GM18868 (cell line): ENCODE data around the gene AP4B1.
"Not testable (repeated sequence)": the region's sequence is repeated elsewhere in the genome, so short reads cannot be mapped to it uniquely, and the experiment has no call there.

Source experiments
- ATAC-seq: cut with Tn5 transposase; IDR thresholded peaks from one replicate; pipeline ENCODE4 v1.9.1; 2021; ENCODE audit warnings: mild to moderate bottlenecking, moderate library complexity; ENCODE audit not compliant: unreplicated experiment

Gene AP4B1

DNA sequence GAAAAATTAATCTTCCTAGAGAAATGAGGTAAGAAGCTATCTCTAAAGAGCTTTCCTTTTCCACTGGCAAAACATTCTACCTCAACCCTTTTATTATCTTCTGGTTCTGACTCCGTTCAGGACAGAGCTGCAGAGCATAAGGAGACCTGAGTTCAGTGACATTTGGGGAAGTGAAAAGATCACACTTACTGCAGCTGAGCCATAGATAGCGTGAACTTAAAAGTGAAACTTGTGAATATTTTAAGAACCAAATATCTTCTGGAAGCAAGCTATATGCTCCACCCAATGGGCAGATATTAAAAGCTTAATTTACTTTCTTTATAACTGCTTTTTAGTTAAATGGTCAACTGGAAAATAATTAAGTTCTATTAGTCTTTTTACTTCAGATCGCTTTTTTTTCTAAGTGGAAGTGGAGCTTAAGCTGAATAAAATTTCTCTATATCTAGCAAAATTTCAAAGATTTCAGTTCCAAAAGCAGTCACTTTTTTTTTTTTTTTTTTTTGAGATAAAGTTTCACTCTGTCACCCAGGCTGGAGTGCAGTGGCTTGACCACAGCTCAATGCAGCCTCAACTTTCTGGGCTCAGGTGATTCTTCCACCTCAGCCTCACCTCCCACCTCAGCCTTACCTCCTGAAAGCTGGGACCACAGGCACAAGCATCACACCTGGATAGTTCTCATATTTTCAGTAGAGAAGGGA is 45.0 kb downstream of the AP4B1 start:
- ATAC-seq = peak; percentile 87

DNA sequence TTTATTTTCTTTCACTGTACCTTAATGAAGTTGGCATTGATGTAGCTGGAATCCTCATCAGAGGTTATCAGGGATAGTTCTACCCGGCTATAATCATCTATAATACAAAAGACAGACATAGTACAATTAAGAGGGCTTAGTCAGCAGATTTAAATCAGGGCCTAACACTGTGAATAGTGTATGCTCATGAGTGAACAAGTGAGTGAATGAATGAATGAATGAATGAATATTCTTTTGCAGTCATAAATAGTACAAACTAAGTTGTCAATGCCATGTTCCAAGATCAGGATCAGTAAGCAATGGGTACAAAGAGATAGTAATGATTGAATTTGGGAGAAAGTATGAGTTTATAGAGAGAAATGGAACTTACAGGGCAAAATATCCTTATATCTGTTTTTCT is 45.6 kb downstream of the AP4B1 start:
- no peak for ATAC-seq

DNA sequence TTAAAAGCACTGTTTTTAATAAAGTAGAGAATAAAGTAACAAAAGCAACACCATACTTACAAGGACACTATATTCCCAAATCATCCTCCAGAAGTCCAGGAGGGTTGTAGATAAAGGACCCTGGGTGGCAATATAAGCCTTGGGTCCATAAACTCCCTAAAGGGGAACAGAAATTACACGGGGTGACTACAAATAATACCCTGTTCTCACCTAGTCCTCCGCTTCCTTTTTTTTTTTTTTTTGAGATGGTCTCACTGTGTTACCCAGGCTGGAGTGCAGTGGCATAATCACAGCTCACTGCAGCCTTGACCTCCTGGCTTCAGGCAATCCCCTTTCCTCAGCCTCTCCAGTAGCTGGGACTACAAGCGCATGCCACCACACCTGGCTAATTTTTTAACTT is 46.2 kb downstream of the AP4B1 start:
- peak; percentile 42 for ATAC-seq

DNA sequence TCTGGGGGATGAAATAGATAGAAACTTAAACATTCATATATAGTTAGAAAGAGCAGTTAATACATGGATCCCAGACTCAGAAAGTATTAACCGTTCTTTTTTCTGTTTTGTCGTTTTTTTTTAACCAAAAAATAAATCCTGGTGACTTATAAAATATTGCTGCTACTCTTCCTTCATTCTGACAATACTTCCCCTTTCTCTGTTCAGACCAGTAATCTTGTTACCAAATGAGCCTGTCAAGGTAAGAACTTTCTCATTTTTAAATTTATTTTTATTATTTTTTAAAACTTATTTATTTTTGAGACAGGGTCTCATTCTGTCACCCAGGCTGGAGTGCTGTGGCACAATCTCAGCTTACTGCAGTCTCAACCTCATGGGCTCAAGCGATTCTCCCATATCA is 46.8 kb downstream of the AP4B1 start:
- no peak for ATAC-seq

DNA sequence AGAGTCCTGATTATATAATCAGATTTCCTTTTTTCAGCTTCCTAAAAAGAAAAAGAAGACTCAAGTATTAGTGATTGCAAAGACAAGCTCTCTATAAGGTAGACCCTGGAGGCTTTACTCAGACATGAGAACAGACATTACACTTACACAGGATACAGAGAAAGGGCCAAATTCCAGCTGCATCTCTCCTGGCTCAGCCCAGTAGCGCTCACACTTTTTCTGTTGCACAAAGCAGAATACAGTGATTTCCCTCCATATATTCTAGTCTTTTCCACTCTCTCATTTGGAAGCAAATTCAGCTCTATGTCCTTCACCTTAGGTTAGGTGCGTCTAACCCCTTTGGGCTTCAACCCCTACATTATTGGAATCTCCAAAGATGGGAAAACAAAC is 48.2 kb downstream of the AP4B1 start:
- no peak for ATAC-seq

DNA sequence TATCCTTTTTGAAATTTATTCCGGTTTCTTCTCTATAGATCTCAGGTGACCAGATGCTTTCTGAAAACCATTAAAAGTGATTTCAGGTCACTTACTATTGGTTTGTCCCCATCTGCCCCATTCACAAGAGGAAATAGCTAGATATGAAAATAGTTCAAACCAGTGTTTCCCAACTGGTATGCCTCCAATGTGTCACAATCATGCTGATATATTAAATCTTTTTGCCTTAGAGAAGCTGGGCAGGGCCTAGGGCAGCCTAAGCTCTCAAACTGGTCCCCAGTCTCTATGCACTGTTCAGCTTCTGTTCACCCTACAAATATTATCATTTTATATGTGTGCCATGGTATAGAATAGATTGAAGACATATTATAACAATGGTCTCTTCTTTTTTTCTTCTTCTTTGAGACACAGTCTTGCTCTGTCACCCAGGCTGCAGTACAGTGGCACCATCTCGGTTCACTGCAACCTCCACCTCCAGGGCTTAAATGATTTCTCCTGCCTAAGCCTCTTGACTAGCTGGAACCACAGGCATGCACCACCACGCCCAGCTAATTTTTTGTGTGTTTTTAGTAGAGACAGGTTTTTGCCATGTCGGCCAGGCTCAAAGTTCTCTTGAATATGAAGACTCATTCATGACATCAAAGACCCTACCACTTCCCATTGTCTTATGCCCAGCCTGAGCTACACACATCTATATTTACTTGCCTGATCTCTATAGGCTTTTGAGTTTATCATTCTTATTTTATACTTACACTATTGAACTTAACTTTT is 48.8 kb downstream of the AP4B1 start:
- ATAC-seq = no peak

DNA sequence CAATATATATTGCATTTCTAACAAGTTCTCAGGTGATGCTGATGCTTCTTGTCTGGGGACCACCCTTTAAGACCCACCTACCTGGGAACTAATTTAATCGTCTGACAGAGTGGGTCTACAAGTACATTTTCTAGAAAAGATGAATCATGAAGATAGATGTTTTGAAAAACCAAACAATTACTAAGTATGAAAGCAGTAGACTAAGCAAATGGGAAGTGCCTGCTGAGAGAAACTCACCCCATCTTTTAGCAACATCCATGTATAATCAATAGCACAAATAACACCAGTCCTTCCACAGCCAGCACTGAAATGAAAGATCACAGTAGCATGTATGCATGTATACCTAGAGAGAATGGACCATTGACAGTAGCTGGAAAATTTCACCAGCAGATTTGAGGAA is 50.4 kb downstream of the AP4B1 start:
- ATAC-seq = no peak

DNA sequence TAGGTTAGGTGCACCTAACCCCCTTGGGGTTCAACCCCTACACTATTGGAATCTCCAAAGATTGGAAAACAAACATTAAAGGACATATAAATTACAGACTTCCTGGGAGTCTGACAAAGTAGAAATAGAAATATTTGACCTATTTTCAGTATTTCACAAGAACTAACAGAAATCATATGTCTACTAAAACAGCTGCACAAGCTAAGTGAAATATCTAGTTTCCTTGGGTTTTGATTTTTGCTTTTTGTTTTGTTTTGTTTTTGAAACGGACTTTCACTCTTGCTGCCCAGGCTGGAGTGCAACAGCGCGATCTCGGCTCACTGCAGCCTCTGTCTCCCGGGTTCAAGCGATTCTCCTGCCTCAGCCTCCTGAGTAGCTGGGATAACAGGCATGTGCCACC is 51.9 kb downstream of the AP4B1 start:
- ATAC-seq = not testable (repeated sequence)

DNA sequence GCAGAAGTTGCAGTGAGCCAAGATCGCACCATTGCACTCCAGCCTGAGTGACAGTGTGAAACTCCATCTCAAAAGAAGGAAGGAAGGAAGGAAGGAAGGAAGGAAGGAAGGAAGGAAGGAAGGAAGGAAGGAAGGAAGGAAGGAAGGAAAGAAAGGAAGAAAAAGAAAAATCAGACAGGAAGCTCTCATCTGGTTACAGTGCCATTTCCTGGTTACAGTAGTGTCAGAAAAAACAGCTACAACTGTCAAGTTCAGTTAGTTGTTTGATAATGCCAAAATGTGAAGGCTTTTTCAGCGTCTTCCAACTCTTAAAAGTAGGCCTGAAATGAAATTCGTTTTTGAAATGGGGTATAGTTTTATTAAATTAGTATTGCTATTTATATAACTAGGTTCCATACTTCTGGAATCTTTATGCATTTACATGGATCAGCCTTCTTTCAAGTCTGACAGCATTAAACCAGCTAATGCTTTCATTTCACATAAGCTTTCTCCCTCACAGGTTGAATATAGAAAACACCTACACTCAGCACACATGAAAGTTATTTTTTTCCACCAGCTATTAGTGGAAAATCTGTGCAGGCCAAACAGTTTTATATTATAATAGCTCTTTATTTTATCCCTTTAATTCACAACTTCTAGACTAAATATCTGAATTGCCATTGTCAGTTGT is 54.3 kb downstream of the AP4B1 start:
- no peak for ATAC-seq

DNA sequence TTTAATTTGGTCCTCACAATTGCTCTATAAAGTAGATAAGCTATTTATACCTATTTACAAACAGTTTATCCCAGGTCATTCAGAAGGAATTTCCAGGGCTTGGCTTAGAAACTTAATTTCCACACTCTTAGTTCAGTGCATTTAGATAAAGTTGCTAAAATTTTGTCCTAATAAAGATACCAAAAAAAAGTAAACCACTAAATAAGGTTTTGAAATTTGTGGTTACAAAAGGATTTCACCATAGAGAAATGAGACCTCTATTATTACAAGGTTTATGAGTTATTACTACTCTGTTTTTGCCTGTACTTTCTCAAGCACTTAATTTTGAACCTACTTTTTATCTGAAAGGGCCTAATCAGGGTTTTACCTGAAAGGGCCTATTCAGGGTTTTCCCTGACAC is 55.5 kb downstream of the AP4B1 start:
- ATAC-seq = no peak

DNA sequence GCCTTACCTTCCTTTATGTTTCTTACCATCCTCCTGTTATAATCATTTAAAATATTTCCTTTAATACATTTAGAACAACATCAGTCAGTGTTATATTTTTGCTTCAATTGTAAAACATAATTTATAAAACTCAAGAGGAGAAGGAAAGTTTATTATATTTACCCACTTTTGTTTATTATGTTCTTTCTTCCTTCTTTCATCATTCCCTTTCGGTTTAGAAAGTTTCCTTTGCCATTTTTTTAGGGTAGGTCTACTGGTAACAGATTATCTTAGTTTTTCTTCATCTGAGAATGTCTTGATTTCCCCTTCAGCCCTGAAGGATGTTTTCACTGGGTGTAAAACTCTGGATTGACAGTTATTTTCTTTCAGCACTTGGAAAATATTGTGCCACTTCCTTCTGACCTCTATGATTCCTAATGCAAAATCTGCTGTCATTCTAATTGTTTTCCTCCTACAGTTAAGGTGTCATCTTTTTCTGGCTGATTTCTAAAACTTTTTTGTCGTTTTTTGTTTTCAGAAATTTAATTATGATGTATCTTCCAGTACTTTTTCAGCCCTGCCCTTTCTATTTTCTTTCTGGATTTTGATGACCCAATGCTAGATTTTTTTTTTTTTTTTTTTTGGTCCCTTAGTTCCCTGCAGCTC is 58.1 kb downstream of the AP4B1 start:
- ATAC-seq = no peak
